GM19328 (cell line): ENCODE results near the gene CBX1.

Experiments used
- ATAC-seq: cut with Tn5 transposase; IDR thresholded peaks from one replicate; pipeline ENCODE4 v1.9.1; 2021; ENCODE audit warnings: mild to moderate bottlenecking, moderate library complexity; ENCODE audit not compliant: unreplicated experiment

CBX1 gene

DNA sequence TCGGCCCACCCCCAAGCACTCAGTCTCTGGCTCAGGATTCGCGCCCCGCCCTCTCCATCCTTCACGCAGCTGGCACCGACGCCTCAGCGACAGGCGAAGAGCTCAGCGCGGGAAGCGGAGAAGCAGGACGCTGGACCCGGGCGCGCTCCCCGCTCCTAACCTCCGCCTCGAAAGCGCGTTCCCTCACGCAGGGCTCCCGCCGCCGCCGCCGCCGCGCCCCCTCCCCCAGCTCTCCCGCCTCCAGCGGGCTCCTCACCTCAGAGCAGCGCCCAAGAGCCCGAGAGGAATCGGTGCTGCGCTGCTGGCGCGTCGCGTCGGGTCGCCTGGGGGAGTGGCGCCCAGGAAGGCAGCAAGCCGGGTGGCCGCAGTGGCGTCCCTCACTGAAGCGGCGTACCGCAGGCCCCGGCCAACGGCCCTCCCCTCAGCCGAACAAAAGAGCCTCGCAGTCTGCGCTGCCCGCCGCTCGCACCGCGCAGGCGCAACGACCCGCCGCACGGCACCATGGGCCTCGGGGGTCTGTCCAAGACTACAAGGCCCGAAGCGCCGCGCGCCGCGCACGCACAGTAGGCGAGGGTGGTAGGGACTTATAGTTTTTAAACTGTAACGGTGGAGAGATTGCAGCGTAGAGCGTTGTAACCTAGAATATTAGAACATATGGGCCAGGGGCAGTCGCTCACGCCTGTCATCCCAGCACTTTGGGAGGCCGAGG, at the start of gene CBX1:
Gene CBX1, minus strand, starts transcription at position 467 of the 709 bp plus-strand sequence. CDS start 24,474 bp downstream, outside the sequence.
- peak; percentile 86 for ATAC-seq

- no peak for ATAC-seq
Observed at GRCh38 chr17:48150597-48151001, 49.3 kb upstream of the CBX1 start.

DNA sequence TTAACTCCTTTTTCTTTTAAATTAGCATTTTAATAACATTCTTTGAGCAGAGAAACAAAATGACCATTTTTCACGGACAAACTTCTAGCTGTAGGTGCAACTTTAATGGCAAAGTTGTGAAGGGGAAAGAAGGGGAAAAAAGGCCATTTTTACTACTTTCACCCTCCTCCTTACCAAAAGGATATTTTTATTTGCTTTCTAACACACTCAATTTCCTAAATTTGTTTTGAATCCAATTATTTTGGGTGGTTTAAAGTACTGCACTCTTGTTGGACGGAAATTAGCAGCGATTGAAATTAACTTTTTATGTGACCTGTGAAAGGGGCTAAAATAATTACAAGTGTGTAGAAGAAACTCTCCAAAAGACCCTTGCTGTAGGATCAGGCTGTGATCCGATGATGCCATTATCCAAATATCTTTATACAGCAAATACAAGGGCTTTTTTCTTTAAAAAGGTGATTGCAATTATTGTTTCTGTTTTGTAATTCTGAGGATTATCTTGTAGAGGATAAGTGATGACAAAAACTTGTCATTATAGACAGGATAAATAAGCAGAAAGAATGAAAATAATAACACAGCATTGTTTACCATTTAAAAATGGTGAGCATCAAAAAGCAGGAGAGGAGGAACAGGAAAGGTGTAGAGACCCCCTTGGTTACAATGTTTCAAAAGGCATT, 48.6 kb upstream of the CBX1 start:
- no peak for ATAC-seq

- ATAC-seq = no peak
Observed at GRCh38 chr17:48148854-48149786, 47.8 kb upstream of the CBX1 start.

GRCh38 chr17:48148029-48148770, 46.9 kb upstream of the CBX1 start:
- no peak for ATAC-seq

DNA sequence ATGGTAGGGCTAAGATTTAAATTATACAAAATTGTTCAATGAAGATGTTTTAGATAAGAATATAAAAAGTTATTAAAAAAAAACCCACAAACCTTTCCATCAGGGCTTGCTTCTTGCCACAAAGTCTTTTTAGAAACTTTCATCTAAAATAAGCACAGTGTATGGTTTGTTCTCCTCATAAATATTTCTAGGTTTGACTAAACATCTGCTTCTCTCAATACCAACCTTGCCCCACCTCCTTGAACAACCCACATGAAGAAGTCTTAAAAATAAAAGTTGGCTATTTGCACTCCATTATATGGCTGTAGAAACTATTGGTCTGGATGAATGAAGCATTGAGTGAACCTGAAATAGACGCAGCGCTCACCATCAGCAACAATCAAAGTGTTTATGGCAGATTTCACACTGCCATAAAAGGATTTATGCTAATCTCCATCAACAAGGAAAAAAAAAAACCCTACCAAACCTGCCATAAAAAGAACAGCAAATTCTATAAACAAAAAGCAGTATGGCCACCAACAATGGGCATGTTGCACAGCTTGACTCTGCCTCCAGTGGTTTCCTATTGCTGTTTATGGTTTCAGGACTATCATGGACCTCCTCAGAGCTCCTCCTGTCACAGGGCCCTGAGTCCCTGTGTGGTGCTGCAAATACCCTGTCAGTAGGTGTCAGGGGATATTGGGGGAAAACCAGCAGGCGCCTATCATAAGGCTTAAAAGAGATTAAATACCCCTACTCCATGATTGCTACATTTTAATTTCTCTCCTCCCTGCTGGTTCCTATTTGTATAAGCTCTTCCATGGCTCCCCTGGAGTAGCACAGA, 43.9 kb upstream of the CBX1 start:
- ATAC-seq = no peak

DNA sequence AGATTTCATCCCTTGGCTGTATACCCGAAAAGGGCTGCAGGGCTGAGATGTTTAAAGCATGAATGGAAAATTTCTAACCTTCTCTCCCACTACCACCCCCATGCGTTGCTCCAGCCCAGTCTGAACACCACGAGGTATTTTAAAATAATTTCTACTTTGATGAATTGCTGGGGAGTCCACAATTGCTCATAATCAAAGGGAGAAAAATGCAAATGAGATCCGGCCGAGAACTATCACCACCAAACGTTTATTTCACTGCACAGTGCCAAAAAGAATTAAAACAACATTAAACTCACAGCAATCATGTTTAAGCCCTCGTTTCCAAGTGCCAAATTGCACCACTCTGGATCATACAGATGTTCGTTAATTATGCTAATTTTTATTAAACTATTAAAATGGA, 43.0 kb upstream of the CBX1 start:
- ATAC-seq = no peak

GRCh38 chr17:48143629-48144028, 42.4 kb upstream of the CBX1 start:
- no peak for ATAC-seq

- no peak for ATAC-seq
Observed at GRCh38 chr17:48139944-48140343, 38.7 kb upstream of the CBX1 start.

DNA sequence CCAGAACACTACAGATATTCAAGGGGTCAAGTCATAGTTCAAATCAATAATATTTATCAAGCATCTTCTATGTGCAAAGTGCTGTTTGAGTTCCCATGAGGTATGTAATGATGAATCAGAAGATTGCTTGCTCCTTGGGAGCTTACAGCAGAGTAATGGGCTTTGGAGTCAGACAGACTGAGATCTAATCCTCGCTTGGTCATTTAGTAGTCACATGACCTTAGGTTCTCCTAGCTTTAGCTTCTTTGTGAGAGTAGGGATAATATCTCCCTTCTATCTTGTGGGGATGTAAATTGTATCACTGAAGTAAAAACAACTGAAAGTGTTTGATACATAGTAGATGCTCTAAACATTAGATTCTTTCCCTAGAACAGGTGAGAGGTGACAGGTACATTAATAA, 36.4 kb upstream of the CBX1 start:
- ATAC-seq = no peak

DNA sequence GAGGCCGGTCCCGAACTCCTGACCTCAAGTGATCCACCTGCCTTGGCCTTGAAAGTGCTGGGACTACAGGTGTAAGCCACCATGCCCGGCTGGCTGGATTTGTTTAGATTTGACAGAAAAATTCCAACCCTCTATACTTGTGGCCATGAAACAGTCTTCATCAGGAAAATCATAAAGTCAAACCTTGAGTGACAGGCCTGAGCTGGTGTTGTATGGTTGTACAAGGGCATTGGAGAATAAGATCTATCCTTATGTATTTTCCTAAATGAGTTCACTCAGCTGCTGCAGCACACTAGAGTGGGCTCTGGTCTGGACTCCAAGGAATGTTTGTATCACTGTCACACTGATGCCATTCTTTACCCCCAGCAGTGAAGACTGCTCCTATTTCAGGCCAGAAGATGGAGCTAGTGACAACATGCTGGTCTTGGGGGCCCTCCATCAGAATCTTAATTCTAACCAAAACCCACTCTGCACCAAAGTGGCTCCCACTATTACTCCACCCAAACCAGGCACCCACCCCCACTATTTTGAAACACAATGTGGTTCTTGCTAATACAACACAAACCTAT, 33.7 kb upstream of the CBX1 start:
- no peak for ATAC-seq

DNA sequence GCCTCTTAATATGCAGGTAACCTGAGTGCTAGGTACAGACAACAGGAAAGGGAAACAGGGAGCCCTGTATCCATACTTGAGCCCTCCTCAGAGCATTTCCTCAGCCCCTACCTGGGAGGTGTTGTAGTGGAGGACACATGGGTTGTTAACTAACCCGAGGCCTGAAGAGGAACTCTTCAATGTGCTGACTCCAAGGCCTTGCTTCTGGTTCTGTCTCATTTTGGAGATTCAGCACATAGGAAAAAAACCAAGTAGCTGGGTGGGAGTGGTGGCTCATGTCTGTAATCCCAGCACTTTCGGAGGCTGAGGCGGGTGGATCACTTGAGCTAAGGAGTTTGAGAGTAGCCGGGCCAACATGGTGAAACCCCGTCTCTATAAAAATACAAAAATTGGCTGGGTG, 31.1 kb upstream of the CBX1 start:
- no peak for ATAC-seq

- no peak for ATAC-seq
Observed at GRCh38 chr17:48131216-48131824, 30.0 kb upstream of the CBX1 start.

GRCh38 chr17:48129981-48130380, 28.7 kb upstream of the CBX1 start:
- ATAC-seq = no peak

DNA sequence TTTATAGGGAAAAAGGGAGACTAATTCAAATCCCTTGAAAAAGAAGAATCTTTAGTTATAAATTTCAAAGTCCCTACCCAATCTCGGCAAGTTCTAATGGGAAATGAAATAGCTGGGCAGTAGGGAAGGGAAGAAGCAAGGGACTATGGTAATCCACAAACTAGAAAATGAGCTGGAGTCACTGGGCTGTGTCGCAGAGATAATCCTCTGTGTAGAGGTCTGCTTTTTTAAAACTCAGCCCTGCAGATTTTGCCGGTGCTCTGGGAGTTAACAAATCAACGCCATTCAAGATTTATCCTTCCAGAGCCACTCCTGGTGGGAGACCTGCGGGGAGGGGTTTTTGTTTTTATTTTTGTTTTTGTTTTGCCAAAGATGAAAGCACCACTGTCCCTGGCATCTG, 27.1 kb upstream of the CBX1 start:
- ATAC-seq = no peak

DNA sequence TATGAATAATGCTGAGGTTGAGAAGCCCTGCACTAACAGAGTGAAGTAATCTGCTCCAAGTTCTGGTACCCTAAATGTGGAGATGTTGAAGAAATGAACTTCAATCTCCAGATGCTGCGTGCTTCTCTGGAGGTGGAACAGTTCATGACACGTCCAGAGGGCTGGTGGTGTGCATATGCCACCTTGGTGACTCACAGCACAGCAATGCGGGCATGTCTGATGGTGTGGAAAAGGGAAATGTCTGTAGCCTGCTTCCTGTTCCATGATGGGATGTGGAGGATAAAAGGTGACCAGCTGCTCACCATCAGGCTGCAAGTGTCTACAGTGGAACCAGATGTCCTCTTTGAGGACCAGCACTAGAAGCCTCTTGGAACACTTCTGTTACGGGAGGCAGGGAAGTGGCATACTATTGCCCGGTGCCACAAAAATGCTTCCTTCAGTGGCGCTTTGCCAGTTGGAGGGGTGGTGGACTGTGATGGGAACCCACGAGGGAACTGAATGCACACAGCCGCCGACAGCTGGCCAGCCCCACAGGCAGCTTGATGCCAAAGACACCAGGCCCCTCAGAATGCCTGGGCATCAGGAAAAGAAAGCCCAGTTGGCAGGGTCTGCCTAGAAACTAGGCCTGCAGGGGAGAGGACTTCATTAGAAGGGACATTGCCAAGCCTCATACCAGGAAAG, 26.2 kb upstream of the CBX1 start:
- ATAC-seq = no peak

- no peak for ATAC-seq
Observed at GRCh38 chr17:48126532-48126850, 25.2 kb upstream of the CBX1 start.

DNA sequence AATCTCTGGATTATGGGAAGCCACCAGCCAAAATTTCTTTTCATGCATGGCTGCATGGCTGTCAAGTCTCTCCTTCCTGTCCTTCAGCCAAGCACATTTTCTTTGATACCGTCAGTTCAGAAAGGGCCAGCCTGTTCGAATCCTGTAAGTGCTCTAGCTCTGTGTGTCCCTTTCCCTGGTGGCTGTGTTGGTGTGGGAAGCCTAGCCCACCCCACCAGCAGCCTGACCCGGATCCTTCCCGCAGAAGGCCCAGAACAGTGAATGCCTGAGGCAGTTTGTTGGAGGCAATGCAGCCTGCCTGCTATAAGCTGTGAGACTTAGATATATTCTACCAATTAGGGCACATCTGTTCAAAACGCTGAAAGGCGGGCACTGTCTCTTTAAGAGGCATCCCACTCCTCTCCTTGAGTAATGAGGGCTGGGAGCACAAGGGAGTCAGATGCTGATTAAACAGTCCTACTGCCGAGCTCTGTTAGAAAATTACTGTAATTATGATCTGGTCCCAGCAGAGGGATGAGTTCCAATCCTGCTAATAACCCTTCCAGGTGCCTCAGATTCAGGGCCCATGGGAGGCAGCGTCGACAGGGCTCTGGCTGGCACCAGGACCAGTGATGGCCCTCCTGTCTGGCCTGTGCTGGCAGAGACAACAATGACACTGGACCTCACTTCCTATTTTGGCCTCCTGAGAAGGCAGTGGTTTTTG, 24.7 kb upstream of the CBX1 start:
- no peak for ATAC-seq
